Fibroblast of lung (primary cell): ENCODE measurements around the gene JMJD1C.

ENCODE experiments used
- EZH2 ChIP-seq: IDR thresholded peaks from 2 replicates; pipeline ENCODE4 v1.5.1; 2012; ENCODE audit warnings: low read length, control low read depth, mild to moderate bottlenecking; ENCODE audit errors: missing control alignments
- TF ChIP-seq, protein P1 (sequence below), 2 donors: IDR thresholded peaks in 1 of 2; conservative IDR thresholded peaks in 1 of 2; 1 replicate in 1 of 2; 2 replicates in 1 of 2; pipeline ENCODE4 v1.5.1; 2011 to 2012; ENCODE audit warnings: low read length in 2 of 2, control low read depth in 1 of 2, inconsistent platforms in 1 of 2, low read depth in 1 of 2, mild to moderate bottlenecking in 1 of 2

DNA sequence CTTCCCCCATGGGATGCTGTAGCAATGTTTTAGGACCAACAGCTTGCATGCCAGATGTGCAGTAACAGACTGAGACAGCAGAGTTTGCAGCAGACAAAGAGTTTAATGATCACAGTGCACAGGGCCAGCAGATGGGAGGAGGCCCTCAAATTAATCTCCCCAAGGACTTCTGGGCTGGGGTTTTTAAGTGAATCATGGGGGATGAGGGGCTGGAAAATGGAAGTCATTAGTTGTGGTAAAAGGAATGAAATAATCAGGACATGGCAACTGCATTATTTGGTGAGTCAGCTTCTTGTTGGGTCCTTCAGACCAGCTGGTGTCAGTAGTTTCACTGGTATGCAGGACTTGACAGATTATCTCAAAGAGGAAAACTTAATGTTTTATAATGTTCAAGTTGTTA, 345.2 kb downstream of the JMJD1C start:
- TF ChIP-seq, protein P1, sequence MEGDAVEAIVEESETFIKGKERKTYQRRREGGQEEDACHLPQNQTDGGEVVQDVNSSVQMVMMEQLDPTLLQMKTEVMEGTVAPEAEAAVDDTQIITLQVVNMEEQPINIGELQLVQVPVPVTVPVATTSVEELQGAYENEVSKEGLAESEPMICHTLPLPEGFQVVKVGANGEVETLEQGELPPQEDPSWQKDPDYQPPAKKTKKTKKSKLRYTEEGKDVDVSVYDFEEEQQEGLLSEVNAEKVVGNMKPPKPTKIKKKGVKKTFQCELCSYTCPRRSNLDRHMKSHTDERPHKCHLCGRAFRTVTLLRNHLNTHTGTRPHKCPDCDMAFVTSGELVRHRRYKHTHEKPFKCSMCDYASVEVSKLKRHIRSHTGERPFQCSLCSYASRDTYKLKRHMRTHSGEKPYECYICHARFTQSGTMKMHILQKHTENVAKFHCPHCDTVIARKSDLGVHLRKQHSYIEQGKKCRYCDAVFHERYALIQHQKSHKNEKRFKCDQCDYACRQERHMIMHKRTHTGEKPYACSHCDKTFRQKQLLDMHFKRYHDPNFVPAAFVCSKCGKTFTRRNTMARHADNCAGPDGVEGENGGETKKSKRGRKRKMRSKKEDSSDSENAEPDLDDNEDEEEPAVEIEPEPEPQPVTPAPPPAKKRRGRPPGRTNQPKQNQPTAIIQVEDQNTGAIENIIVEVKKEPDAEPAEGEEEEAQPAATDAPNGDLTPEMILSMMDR (conservative IDR thresholded peaks at IDR 0.05 in 1 of 2, IDR thresholded peaks at IDR 0.05 in 1 of 2; ENCODE audit: low read depth in 1 of 2, low read length in 2 of 2) = no peak
- TF ChIP-seq EZH2 = no peak
